K562 treated with DMSO at 1 percent for 4 hours (cell line): ENCODE data around the gene WDR90. TPM values are rescaled to one million over a fixed set of nuclear protein-coding genes. Genes with fewer than 3 reads are reported as not detected.

ENCODE experiments used
- total RNA-seq: library from RNA; unstranded; fragments of 300-600 nt; gene quantifications from 2 replicates; pipeline ENCODE4 v1.2.3, GENCODE V29; 2022; ENCODE audit not compliant: insufficient read depth

WDR90 gene
- 3.4 and 4.8 TPM in 2 replicates for total RNA-seq

DNA sequence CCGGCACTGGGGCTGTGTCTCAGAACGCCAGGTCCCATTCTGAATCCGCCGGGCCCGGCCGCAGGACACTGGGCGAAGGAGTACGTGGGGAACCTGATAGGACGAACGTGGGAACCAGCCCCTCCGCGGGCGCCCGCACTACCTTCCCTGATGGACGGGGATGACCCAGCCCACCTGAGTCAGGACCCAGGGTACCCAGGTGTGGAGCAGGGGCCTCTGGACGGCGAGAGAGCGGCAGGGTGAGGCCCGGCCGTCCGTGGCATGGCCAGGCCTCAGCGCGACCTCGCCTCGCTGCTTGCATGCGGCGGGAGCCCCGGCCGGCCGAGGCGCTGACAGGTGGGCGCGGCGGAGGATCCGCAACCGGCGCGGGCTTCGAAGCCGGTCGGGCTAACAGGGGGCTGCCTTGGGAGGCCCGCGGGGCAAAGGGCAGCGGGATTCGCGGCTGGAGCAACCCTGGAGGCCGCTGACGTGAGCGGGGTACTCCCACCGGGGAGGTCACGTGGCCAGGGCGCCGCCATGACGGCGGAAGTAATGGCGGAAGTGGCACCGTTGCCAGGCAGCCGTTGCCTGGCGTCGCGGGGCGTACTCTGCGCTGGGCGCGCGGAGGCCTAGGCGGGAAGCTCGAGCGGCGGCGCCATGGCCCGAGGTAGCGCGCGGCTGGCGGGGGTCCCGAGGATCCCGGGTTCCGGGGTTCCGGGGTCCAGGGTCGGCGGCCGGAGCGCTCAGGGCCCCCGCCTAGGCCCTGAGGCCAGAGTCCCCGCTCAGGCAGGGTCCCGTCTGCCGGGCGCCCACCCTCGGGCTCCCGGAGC, at the start of gene WDR90:
TSS of gene WDR90 (plus strand) at position 585 of the 809 bp plus-strand sequence. CDS start at position 637, 52 bp downstream.

DNA sequence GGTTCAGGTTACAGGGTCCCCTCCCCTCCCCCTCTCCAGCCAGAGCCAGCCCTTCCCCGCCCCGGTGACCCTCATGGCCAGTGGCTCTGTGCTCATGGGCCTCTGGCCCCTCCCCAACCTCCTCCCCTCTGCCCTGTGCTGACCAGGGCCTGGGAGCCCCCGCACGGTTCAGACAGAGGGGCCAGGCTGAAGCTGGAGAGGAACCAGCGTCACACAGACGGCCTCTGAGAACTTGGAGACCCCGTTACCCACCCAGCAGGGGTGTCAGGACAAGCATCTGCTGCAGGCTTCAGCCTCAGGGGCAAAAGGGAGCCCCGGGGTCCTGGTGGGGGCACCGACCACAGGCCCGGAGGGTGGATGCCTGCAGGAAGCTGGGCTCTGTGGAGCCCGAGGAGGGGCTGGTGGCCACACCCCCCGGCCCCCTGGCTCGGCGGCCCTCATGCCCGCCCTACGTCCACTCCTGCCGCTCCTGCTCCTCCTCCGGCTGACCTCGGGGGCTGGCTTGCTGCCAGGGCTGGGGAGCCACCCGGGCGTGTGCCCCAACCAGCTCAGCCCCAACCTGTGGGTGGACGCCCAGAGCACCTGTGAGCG, 18.3 kb upstream of the WDR90 start, which contains the start of gene WFIKKN1:
TSS of gene WFIKKN1 (plus strand) at position 171 of the 591 bp plus-strand sequence. CDS start at position 440, 269 bp downstream.

DNA sequence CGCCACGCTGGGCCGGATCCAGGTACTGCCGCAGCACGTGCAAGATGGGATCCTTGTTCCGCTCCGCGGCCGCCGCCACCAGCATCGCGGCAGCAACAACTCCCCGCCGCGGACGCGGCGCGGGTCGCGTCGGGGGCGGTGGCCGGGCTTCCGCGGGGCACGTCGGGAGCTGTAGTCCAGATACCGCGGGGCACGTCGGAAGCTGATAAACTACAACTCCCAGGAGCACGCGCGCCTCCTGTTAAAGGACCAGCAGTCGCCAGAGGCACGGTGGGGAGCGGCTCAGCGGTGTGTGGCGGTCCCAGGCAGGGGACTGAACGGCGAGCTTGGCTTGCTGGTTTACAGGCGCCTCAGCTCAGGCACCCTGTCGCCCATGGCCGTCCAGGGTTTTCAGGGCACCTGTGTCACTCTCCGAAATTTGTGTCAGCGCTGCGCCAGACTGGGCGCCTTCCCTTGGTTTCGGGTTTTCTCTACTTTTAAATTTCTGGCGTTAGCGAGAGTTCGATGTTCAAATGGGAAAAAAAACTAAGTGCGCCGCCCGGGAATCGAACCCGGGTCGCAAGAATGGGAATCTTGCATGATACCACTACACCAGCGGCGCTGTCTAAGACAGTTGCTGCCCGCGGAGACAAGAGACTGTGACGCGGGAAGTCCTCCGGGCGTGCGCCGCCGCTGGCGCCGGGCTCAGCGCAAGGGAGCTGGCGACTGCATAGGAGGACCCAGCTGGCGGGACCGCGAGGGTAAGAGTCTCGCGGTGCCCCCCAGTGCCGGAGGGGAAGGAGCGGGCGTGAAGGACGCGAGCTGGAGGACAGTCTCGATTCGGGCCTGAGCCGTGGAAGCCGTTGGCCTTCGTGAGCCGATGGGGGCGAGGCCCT, 12.7 kb upstream of the WDR90 start, which contains the start of gene METTL26:
TSS of gene METTL26 (minus strand) at position 100 of the 875 bp plus-strand sequence. CDS start at position 85, 15 bp downstream.

DNA sequence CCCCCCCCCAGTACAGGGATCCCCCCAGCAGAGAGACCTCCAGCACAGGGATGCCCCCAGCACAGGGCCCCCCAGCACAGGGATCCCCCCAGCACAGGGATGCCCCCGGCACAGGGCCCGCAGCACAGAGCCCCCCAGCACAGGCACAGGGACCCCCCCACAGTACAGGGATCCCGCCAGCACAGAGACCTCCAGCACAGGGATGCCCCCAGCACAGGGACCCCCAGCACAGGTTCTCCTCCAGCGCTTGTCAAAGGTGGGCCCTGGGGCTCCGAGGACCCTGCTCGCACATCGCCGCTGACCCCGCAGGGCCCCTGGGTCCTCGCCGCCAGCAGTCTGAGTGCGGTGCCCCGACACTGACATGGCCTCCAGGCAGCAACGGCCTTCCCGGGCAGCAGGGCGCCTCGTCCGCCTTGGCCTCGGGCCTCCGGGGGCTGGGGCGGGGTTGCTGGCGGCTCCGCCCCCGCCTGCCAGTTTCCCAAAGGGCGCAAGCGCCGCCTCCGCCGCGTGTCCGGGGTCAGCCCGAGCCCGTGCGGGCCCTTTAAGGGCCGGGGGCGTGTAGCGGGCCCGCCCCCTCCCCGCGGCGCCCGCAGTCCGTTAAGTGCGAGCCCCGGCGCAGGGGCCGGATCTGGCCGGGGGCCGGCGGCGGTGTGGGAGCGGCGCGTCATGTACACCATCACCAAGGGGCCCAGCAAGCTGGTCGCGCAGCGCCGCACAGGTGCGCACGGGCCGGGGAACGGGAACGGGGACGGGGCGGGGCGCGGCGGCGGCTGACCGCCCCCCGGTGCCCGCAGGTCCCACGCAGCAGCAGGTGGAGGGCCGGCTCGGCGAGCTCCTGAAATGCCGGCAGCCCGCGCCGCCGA, 7.6 kb upstream of the WDR90 start, which contains the start of gene MCRIP2:
TSS of gene MCRIP2 (plus strand) at position 503 of the 863 bp plus-strand sequence. CDS start at position 667, 164 bp downstream.

DNA sequence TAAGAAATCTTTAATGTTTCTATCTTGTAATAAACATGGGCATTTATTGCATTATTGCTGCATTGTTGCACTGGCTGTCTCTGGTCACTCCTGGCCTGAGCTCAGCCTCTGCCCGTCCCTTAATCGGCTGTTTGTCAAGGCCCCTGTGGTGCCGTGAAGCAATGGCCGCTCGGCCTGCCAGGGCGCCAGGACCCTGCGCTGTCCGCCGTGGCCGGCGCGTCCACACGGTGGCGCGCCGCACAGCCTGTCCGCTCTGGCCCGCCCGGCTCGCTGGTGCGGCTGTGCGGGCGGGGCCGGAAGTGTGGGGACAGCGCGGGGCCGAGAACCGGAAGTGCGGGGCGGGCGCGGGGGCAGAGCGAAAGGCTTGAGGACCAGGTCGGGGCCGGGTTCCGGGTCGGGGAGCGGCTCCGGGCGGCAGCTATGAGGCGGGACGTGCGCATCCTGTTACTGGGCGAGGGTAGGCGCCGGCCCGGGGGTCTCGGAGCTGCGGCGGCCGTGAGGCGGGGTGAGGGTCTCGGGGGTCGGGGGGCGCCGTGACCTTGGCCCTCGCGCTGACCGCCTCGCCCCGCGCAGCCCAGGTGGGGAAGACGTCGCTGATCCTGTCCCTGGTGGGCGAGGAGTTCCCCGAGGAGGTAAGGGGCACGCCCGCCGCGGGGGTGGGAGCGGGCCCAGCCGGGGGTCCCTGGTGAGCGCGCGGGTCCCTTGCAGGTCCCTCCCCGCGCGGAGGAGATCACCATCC, 18.8 kb downstream of the WDR90 start, which contains the start of gene RHOT2:
TSS of gene RHOT2 (plus strand) at position 353 of the 739 bp plus-strand sequence. CDS start at position 421, 68 bp downstream.

DNA sequence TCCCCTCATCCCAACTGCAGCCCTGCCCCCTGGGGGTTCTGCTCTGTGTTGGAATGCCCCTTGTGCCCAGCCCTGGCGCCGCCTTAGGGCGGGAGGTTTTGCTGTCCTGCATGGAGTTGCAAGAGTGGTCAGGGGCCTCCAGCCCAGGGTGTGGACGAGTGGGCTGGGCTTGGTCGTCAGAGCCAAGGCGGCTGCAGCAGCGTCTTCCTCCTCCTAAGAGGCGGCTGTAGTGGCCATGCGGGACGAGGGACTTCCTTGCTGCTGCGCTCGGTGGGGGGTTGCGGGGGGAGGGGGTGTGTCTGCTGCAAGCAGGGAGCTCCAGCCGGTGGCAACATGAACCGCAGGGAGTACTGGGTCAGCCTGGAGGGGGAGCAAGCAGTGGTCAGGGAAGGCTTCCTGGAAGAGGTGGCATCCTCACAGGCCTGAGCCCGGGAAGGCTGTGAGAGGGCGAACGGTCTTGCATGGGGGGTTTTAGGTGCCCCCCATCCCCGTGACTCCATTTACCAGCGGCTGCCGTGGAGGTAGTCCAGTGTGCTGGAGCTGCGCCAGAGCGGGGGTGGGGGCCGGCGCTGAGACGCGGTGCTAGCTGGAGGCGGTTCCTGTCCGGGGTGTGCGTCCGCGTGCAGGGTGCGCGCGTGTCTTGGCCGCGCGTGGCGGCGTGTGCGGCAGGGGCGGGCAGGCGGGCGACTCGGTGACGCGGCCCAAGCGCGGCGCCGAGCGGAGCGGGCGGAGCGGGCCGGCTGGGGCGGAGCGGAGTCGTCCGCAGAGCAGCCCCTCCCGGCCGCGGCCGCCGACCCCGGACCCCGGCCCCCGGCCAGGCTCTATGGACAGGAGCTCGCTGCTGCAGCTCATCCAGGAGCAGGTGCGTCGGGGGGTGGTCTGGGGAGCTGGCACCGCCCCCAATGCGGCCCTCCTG, 26.1 kb downstream of the WDR90 start, which contains the start of gene RHBDL1:
TSS of gene RHBDL1 (plus strand) at position 704 of the 916 bp plus-strand sequence. CDS start at position 824, 120 bp downstream.

DNA sequence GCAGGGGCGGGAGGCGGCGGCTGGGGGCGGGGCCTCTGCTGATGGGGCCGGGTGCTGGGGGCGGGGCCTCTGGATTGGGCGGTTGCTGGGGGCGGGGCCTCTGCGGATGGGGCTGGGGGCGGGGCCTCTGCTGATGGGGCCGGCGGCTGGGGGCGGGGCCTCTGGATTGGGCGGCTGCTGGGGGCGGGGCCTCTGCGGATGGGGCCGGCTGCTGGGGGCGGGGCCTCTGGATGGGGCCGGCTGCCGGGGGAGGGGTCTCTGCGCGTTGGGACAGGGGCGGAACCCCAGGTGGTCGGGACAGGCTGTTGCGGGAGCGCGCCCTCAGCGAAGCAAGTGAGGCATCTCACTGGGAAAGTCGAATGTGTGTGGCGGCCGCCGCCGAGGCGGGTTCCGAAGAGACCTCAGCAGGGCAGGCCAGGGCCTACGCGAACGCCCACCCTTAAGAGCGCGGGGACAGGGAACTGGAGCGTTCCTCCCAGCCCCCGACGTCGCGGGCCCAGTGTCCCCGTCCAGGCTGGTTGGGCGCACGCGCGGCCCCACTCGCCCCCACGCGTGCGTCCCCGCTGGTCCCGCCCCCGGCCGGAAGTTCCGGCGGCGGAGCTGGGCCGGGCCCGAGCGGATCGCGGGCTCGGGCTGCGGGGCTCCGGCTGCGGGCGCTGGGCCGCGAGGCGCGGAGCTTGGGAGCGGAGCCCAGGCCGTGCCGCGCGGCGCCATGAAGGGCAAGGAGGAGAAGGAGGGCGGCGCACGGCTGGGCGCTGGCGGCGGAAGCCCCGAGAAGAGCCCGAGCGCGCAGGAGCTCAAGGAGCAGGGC, 30.9 kb downstream of the WDR90 start, which contains the start of gene STUB1:
TSS of gene STUB1 (plus strand) at position 597 of the 811 bp plus-strand sequence. CDS start at position 713, 116 bp downstream.

DNA sequence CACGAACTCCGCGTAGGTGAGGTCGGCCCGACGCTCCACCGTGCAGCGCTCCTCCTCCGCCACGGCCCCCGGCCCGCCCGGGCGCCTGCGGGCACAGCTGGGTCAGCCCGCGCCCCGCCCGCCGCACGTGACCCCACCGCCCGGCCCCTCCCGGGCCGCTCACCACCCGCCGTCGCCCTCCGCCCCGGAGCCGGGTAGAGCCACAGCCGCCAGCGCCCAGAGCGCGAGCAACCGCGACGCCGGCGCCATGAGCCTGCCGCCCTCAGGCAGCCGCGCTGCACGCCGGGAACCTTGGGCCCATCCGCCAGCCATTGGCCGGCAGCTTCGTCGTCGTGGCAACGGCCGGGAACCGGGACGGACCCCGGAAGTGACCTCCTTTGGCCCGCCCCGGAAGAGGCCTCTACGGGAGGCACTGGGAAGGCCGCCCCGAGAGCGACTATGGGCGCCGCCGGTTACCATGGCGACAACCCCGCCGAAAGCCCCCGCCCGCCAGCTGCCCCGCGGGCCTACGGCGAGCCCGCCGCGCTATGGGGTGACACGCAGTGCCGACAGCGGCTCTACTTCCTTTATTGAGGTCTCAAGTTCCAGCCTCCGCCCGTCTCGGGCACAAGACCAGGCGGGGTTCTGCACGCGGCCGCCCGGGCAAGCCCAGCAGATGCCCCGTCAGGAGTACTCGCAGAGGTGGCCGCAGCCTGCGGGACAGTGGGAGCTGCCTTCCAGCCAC, 35.1 kb downstream of the WDR90 start, which contains the start of gene JMJD8:
TSS of gene JMJD8 (minus strand) at position 264 of the 724 bp plus-strand sequence. CDS start at position 249, 15 bp downstream.

DNA sequence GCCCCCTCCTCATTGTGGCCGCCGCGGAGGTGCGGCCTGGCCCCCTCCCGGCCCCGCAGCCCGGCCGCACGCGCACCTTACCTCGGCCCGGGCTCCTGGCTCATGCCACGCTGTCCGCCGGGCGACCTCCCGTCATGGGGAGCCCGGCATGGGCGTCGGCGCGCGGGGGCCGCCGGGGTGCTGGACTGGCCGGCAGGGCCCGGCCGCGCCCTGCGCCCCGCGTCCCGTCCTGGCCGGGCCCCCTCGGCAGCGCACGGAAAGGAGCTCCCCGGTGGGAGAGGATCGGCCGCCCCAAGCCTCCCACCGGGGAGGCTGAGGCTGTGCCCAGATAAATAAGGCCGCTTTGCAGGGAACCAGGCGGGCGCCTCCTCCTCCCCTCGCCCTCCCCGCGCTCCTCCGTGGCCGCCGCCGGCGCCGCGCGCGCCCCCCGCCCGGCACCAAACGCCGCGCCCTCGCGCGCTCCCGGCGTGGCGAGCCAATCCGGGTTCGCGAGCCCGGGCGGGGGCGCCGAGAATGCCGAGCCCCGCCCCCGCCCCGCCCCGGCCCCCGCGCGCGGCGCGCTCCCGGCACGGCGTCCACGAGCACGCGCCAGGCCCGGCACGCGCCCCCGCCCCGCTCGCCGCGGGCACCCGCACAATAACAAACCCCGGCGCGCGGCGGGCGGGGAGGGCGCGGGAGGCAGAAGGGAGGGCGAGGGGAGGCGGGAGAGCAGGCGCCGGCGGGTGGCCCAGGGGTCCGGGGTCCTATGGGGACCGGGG, 56.4 kb downstream of the WDR90 start, which contains the start of gene FBXL16:
TSS of gene FBXL16 (minus strand) at position 371 of the 758 bp plus-strand sequence. CDS start 8,396 bp downstream, outside the sequence.

DNA sequence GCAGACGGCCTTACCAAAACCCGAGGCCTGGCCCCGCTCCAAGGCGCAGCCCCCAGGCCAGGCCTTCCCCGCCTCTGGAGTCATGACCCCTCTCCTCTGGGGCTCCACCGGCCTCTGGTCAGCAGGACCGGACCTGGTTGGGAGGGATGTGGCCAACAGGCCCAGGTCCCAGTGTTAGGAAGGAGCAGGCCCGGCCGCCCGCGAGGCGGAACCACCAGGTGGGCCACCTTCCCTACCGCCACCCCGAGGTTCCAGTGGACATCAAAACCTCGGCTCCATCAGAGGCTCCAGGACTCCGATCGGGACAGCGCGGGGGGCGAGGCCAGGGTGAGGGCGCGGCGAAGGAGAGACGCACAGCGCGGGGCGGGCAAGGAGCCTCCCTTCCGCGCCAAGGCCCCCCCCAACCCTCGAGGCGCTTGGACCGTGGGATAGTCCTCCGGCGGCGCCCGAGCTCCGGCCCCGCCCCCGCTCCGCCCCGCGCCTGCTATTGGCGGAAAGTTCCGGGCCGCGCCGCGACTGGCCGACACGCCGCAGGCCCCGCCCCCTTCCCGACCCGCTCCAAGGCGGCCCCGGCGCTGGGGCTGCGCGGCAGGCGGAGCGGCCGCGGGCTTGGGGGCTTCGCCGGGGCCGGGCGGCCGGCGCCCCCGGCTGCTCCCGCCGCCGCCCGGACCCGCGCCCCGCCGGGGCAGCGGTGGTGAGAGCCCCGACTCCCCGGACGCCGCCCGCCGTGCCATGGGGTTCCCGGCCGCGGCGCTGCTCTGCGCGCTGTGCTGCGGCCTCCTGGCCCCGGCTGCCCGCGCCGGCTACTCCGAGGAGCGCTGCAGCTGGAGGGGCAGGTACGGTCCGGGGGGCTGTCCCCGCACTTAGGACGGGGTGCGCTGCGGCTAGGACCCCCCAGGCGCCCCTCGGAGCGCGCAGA, 65.7 kb downstream of the WDR90 start, which contains the start of gene METRN:
TSS of gene METRN (plus strand) at position 561 of the 919 bp plus-strand sequence. CDS start at position 733, 172 bp downstream.

Other genes with a start within 250 kb of the WDR90 start
- 33.8 and 38.1 TPM in 2 replicates for gene DECR2, start 247.5 kb upstream of the WDR90 start, total RNA-seq
- gene RAB11FIP3, start 223.7 kb upstream of the WDR90 start, total RNA-seq = 10.8 and 10.9 TPM in 2 replicates
- 55.1 and 67.7 TPM in 2 replicates for gene CAPN15, start 121.7 kb upstream of the WDR90 start, total RNA-seq
- not detected in 2 replicates for gene PRR35, start 89.0 kb upstream of the WDR90 start, total RNA-seq
- 4.3 and 5.8 TPM in 2 replicates for gene NHLRC4, start 82.4 kb upstream of the WDR90 start, total RNA-seq
- gene PIGQ, start 79.4 kb upstream of the WDR90 start, total RNA-seq = 36.7 and 38.3 TPM in 2 replicates
- gene RAB40C, start 59.3 kb upstream of the WDR90 start, total RNA-seq = 25.1 and 27.0 TPM in 2 replicates
- 8.4 and 9.7 TPM in 2 replicates for gene WFIKKN1, start 18.4 kb upstream of the WDR90 start, total RNA-seq
- 176 and 186 TPM in 2 replicates for gene METTL26, start 13.1 kb upstream of the WDR90 start, total RNA-seq
- gene MCRIP2, start 7.5 kb upstream of the WDR90 start, total RNA-seq = 83.7 and 110 TPM in 2 replicates
- 128 and 154 TPM in 2 replicates for gene RHOT2, start 18.8 kb downstream of the WDR90 start, total RNA-seq
- 2.8 and 4.2 TPM in 2 replicates for gene RHBDL1, start 26.3 kb downstream of the WDR90 start, total RNA-seq
- 129 and 139 TPM in 2 replicates for gene STUB1, start 31.0 kb downstream of the WDR90 start, total RNA-seq
- 88.7 and 91.8 TPM in 2 replicates for gene JMJD8, start 35.0 kb downstream of the WDR90 start, total RNA-seq
- 19.6 and 21.8 TPM in 2 replicates for gene WDR24, start 41.0 kb downstream of the WDR90 start, total RNA-seq
- 3.4 and 6.3 TPM in 2 replicates for gene FBXL16, start 56.4 kb downstream of the WDR90 start, total RNA-seq
- gene METRN, start 65.8 kb downstream of the WDR90 start, total RNA-seq = 21.4 and 37.4 TPM in 2 replicates
- 56.5 and 66.4 TPM in 2 replicates for gene ANTKMT, start 71.8 kb downstream of the WDR90 start, total RNA-seq
- 0.51 and 1.4 TPM in 2 replicates for gene CCDC78, start 77.1 kb downstream of the WDR90 start, total RNA-seq
- 30.6 and 31.8 TPM in 2 replicates for gene HAGHL, start 77.7 kb downstream of the WDR90 start, total RNA-seq
- gene CIAO3, start 91.6 kb downstream of the WDR90 start, total RNA-seq = 26.1 and 31.9 TPM in 2 replicates
- not detected in 2 replicates for gene MSLN, start 111.4 kb downstream of the WDR90 start, total RNA-seq
- gene RPUSD1, start 139.0 kb downstream of the WDR90 start, total RNA-seq = 45.1 and 50.9 TPM in 2 replicates
- 25.9 and 26.9 TPM in 2 replicates for gene CHTF18, start 139.3 kb downstream of the WDR90 start, total RNA-seq
- not detected in 2 replicates for gene GNG13, start 151.4 kb downstream of the WDR90 start, total RNA-seq